Keratinocyte (primary cell): Measurements from ENCODE around the gene SOX18. TPM values are rescaled to one million over a fixed set of nuclear protein-coding genes. Genes with fewer than 3 reads are reported as not detected.
"Not testable (repeated sequence)": the region's sequence is repeated elsewhere in the genome, so short reads cannot be mapped to it uniquely, and the experiment has no call there.

ENCODE experiments used
- DNase-seq: peaks from one replicate; pipeline ENCODE4 v3.0.0-alpha.2; 2011; ENCODE audit warnings: low read depth, missing footprints, low spot score
- FAIRE-seq: peaks from 2 replicates; lab custom pipeline; 2011; peaks lifted over from hg19 to GRCh38; lab: Jason Lieb, UNC
- H2AFZ ChIP-seq: 2 replicates; pipeline ENCODE4 v1.6.0; 2012; ENCODE audit warnings: low read length, control low read depth, inconsistent platforms; ENCODE audit not compliant: control insufficient read depth
- H3K27ac ChIP-seq: 2 replicates; pipeline ENCODE4 v1.5.1; 2011; ENCODE audit warnings: low read length; ENCODE audit not compliant: control insufficient read depth, insufficient read depth
- H3K27me3 ChIP-seq: 3 replicates; pipeline ENCODE4 v1.6.0; 2011; ENCODE audit warnings: low read length; ENCODE audit not compliant: control insufficient read depth, insufficient read depth; ENCODE audit errors: extremely low read depth
- H3K36me3 ChIP-seq, 2 experiments: 2 replicates in 1 of 2; 3 replicates in 1 of 2; pipeline ENCODE4 v1.5.1; 2011; ENCODE audit warnings: low read length in 2 of 2, mild to moderate bottlenecking in 1 of 2; ENCODE audit not compliant: control insufficient read depth in 2 of 2, insufficient read depth in 2 of 2; ENCODE audit errors: extremely low read depth in 1 of 2
- H3K4me1 ChIP-seq: 3 replicates; pipeline ENCODE4 v1.5.1; 2011; ENCODE audit warnings: low read length; ENCODE audit not compliant: control insufficient read depth, insufficient read depth; ENCODE audit errors: extremely low read depth
- H3K4me2 ChIP-seq: 3 replicates; pipeline ENCODE4 v1.6.0; 2011; ENCODE audit warnings: low read depth, low read length; ENCODE audit not compliant: control insufficient read depth, insufficient read depth; ENCODE audit errors: extremely low read depth
- H3K4me3 ChIP-seq, 3 experiments: fragments of 200-600 bp in 1 of 3; sonication (generic) in 1 of 3; 2 replicates in 2 of 3; 3 replicates in 1 of 3; pipeline ENCODE4 v1.5.1; 2011 to 2016; ENCODE audit warnings: low read length in 3 of 3, mild to moderate bottlenecking in 3 of 3, control low read depth in 2 of 3, inconsistent platforms in 1 of 3, low read depth in 1 of 3, mixed read lengths in 1 of 3, mixed run types in 1 of 3, moderate library complexity in 1 of 3; ENCODE audit not compliant: control insufficient read depth in 2 of 3, insufficient read depth in 2 of 3; ENCODE audit errors: extremely low read depth in 1 of 3
- H3K79me2 ChIP-seq: 2 replicates; pipeline ENCODE4 v1.6.0; 2012; ENCODE audit warnings: low read length; ENCODE audit not compliant: control insufficient read depth, insufficient read depth
- H3K9ac ChIP-seq: 3 replicates; pipeline ENCODE4 v1.6.0; 2011; ENCODE audit warnings: low read length; ENCODE audit not compliant: control insufficient read depth, insufficient read depth; ENCODE audit errors: extremely low read depth
- H3K9me1 ChIP-seq: 3 replicates; pipeline ENCODE4 v1.6.0; 2011; ENCODE audit warnings: low read length; ENCODE audit not compliant: control insufficient read depth, insufficient read depth; ENCODE audit errors: extremely low read depth
- H3K9me3 ChIP-seq: 2 replicates; pipeline ENCODE4 v1.5.1; 2012; ENCODE audit warnings: low read depth, low read length; ENCODE audit not compliant: control insufficient read depth
- H4K20me1 ChIP-seq: 3 replicates; pipeline ENCODE4 v1.6.0; 2011; ENCODE audit warnings: low read length; ENCODE audit not compliant: control insufficient read depth, insufficient read depth; ENCODE audit errors: extremely low read depth
- EZH2 ChIP-seq: IDR thresholded peaks from one replicate; pipeline ENCODE4 v1.6.1; 2012; ENCODE audit warnings: inconsistent platforms, mild to moderate bottlenecking, low read length, moderate library complexity
- dilution Hi-C: fragments of 300-500 bp; cut with MboI; formaldehyde crosslinking; loops from one replicate; pipeline ENCODE4 v1.7.0; 2020; ENCODE audit warnings: low sequenced_read_pairs; ENCODE audit not compliant: extremely low pct_ligation_motif_present
- polyA plus RNA-seq, 5 experiments: library from polyadenylated mRNA; depleted of rRNA in 3 of 5; stranded (reverse) in 3 of 5; stranded (forward) in 1 of 5; unstranded in 1 of 5; fragments of >200 nt; gene quantifications; 1 replicate in 1 of 5; 2 replicates in 3 of 5; 3 replicates in 1 of 5; pipeline versions ENCODE4 v1.2.1 to v1.2.3, GENCODE V29; 2011 to 2012; ENCODE audit warnings: missing spikeins in 2 of 5, low read depth in 1 of 5, low replicate concordance in 1 of 5
- TF ChIP-seq, protein P1 (sequence below), 3 experiments: IDR thresholded peaks in 1 of 3; conservative IDR thresholded peaks in 1 of 3; optimal IDR thresholded peaks in 1 of 3; 2 replicates in 2 of 3; 3 replicates in 1 of 3; pipeline versions ENCODE3 to v1.5.1; 2011; ENCODE audit warnings: low read length in 3 of 3, mild to moderate bottlenecking in 3 of 3, moderate library complexity in 2 of 3, control low read depth in 1 of 3, inconsistent platforms in 1 of 3; ENCODE audit not compliant: insufficient read depth in 2 of 3; ENCODE audit errors: extremely low read depth in 1 of 3

SOX18 gene
- polyA plus RNA-seq, 1 donor (not counting 4 experiments of a cell fraction or from before 2014, with no cell fraction given): not detected

DNA sequence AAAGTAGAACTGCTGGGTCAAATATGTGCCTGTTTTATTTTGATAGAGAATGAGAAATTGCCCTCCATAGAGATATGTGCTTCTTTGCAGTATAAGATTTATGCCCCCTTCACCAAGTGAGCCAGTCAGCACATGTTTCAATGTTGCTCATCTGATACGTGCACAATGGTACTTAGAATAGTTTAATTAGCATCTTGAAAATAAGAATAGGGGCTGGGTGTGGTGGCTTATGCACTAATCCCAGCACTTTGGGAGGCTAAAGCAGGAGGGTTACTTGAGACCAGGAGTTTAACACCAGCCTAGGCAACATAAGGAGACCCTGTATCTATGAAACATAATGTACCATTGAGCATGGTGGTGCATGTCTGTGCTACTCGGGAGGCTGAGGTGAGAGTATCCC, 33.8 kb downstream of the SOX18 start:
- no peak overlapping the region for H3K4me2 ChIP-seq
- dilution Hi-C loops: no loop called here
- H2AFZ ChIP-seq: no peak overlapping the region
- no peak overlapping the region for H3K27ac ChIP-seq
- H3K9me1 ChIP-seq: no peaks in the 10 kb centered on the region
- no peaks in the 10 kb centered on the region for H3K79me2 ChIP-seq
- FAIRE-seq (no peak), DNase-seq (no peak)
- TF ChIP-seq, protein P1, sequence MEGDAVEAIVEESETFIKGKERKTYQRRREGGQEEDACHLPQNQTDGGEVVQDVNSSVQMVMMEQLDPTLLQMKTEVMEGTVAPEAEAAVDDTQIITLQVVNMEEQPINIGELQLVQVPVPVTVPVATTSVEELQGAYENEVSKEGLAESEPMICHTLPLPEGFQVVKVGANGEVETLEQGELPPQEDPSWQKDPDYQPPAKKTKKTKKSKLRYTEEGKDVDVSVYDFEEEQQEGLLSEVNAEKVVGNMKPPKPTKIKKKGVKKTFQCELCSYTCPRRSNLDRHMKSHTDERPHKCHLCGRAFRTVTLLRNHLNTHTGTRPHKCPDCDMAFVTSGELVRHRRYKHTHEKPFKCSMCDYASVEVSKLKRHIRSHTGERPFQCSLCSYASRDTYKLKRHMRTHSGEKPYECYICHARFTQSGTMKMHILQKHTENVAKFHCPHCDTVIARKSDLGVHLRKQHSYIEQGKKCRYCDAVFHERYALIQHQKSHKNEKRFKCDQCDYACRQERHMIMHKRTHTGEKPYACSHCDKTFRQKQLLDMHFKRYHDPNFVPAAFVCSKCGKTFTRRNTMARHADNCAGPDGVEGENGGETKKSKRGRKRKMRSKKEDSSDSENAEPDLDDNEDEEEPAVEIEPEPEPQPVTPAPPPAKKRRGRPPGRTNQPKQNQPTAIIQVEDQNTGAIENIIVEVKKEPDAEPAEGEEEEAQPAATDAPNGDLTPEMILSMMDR (optimal IDR thresholded peaks at IDR 0.05 in 1 of 3, IDR thresholded peaks at IDR 0.05 in 1 of 3, conservative IDR thresholded peaks at IDR 0.05 in 1 of 3; ENCODE audit: extremely low read depth in 1 of 3, insufficient read depth in 2 of 3, low read length in 3 of 3): no peak
- TF ChIP-seq EZH2: no peak
- no peaks in the 10 kb centered on the region for H3K4me1 ChIP-seq
- no peak overlapping the region for H3K9ac ChIP-seq
- no peaks in the 10 kb centered on the region for H3K27me3 ChIP-seq
- H3K36me3 ChIP-seq: peaks cover 21 to 37% of the 10 kb centered on the region in 2 experiments
- no peak overlapping the region for H3K4me3 ChIP-seq
- H4K20me1 ChIP-seq: no peaks in the 10 kb centered on the region
- no peaks in the 10 kb centered on the region for H3K9me3 ChIP-seq

DNA sequence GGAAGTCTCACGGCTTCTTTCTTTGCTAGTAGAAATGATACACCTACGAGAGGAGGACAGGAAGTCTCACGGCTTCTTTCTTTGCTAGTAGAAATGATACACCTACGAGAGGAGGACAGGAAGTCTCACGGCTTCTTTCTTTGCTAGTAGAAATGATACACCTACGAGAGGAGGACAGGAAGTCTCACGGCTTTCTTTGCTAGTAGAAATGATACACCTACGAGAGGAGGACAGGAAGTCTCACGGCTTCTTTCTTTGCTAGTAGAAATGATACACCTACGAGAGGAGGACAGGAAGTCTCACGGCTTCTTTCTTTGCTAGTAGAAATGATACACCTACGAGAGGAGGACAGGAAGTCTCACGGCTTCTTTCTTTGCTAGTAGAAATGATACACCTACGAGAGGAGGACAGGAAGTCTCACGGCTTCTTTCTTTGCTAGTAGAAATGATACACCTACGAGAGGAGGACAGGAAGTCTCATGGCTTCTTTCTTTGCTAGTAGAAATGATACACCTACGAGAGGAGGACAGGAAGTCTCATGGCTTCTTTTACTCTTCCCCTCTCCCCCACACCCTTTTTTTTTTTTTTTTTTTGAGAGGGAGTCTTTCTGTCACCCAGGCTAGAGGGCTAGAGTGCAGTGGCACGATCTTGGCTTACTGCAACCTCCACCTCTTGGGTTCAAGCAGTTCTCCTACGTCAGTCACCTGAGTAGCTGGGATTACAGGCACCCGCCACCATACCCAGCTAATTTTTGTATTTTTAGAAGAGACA, 36.9 kb downstream of the SOX18 start:
- FAIRE-seq, dilution Hi-C loops: not testable (repeated sequence)

More for the DNA sequence above, 36.9 kb downstream of the SOX18 start:
- not testable (repeated sequence) for H3K4me3 ChIP-seq, H3K4me2 ChIP-seq, H3K9ac ChIP-seq, H2AFZ ChIP-seq, H3K27me3 ChIP-seq, DNase-seq, H3K9me3 ChIP-seq, H3K4me1 ChIP-seq, H3K79me2 ChIP-seq, H4K20me1 ChIP-seq, H3K9me1 ChIP-seq, H3K27ac ChIP-seq
- peaks cover 18 to 39% of the 10 kb centered on the region in 2 experiments for H3K36me3 ChIP-seq
